ENCODE results near the gene HGD.

Gene HGD

DNA sequence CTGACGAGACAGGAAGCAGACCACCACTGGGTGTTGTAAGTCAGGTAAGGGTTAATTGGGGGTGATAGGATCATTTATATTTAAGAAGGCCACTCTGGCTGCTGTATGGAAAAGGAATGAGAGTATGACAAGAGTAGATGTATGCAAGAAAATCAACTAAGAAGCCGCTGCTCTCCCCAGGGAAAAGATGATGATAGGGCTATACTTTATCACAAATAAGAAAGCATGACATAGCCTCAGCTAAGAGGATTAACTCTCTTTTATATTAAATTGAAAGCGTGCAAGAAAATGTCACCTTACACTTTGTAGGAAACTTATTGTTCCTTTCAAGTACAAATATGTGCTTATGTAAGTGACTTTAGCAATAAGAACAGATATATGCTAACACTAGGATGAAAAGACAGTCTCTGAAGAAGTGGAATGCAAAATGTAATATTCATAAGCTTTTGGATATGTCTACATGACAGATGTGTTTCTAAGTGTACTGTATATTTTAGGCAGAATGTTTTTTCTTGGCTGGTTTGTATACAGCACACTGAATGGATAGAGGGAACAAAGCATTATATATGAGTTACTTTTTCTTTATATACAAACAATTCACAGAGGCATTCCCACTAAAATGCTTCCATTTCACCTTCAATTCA, 94.6 kb downstream of the HGD start:
- DNase-seq (ENCODE audit: low spot score) = no peak
